ENCODE results near the gene ACAD9.

- TF ChIP-seq CTCF (IDR thresholded peaks at IDR 0.05) (no peak), POLR2A (IDR thresholded peaks at IDR 0.05) (no peak), POLR2AphosphoS5 (IDR thresholded peaks at IDR 0.05; ENCODE audit: insufficient read depth in 1 of 2, low read depth in 1 of 2) (no peak)
Measured at GRCh38 chr3:128906804-128907525, 27.5 kb downstream of the ACAD9 start.
